ENCODE measurements around the gene FPR1.
"Not testable (repeated sequence)": the region's sequence is repeated elsewhere in the genome, so short reads cannot be mapped to it uniquely, and the experiment has no call there.

FPR1 gene

DNA sequence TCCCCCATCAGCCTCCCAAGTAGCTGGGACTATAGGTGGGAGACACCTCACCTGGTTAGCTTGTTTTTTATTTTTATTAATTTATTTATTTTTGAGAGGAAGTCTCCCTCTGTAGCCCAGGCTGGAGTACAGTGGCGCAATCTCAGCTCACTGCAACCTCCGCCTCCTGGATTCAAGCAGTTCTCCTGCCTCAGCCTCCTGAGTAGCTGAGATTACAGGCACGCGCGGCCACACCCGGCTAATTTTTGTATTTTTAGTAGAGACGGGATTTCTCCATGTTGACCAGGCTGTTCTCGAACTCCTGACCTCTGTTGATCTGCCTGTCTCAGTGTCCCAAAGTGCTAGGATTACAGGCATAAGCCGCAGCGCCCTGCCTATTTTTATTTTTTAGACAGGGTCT is 13.2 kb downstream of the FPR1 start:
- H3K27me3 ChIP-seq (ENCODE audit: low read depth); H3K4me1 ChIP-seq; H3K36me3 ChIP-seq (replicated peaks); H3K9me3 ChIP-seq; DNase-seq (ENCODE audit: low spot score in 2 of 2); in situ Hi-C loops (cut with MboI; ENCODE audit: low sequenced_read_pairs); H3K4me3 ChIP-seq: not testable (repeated sequence)

GRCh38 chr19:51737924-51738323 is 13.8 kb downstream of the FPR1 start:
- no peak for DNase-seq (ENCODE audit: low spot score in 2 of 2)
- no peaks in the 10 kb centered on the region for H3K4me1 ChIP-seq
- in situ Hi-C loops (cut with MboI; ENCODE audit: low sequenced_read_pairs): no loop called here

GRCh38 chr19:51737389-51737788 is 14.3 kb downstream of the FPR1 start:
- DNase-seq (ENCODE audit: low spot score in 2 of 2): no peak
- no peaks in the 10 kb centered on the region for H3K4me1 ChIP-seq
- H3K36me3 ChIP-seq (replicated peaks): no peaks in the 10 kb centered on the region
- no peaks in the 10 kb centered on the region for H3K9me3 ChIP-seq
- H3K4me3 ChIP-seq: no peak overlapping the region
- in situ Hi-C loops (cut with MboI; ENCODE audit: low sequenced_read_pairs): no loop called here
- H3K27me3 ChIP-seq (ENCODE audit: low read depth): no peaks in the 10 kb centered on the region

More at GRCh38 chr19:51737924-51738323, 13.8 kb downstream of the FPR1 start:
- Histone ChIP-seq H3K9me3 (no peaks in the 10 kb centered on the region), H3K4me3 (no peak overlapping the region), H3K27me3 (ENCODE audit: low read depth) (no peaks in the 10 kb centered on the region), H3K36me3 (replicated peaks) (no peaks in the 10 kb centered on the region)

DNA sequence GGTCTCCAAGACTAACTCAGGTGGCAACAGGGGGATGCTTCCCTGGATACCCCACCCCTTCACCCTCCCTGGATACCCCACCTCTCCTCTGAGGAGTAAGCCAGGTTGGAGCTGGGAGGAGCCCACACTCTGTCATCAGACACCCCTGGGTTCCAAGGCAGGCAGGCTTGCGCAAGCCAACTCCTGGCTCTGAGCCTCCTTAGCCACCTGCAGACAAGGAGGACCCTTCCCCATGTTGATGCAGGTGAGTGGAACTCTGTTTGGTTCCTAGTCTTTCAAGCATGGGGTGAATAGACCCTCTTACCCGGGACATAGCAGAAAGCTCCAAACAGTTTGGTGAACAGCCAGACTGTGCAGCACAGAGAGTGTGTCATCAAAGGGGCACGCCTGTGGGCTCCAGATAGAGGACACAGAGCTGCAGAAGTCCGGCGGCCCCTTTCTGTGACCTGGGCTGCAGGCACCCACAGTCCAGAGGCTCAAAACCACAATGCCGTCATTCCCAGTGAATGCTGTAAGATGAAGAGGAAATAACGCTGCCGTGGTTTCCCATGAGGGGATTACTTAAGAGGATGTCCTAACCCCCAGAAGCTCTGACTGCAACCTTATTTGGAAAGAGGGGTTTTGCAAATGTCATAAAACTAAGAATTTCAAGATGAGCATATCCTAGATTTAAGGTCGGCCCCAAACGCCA is 15.8 kb downstream of the FPR1 start:
- H3K4me3 ChIP-seq: no peak overlapping the region
- DNase-seq (ENCODE audit: low spot score in 2 of 2): no peak
- H3K9me3 ChIP-seq: no peaks in the 10 kb centered on the region
- no peaks in the 10 kb centered on the region for H3K36me3 ChIP-seq (replicated peaks)
- no peaks in the 10 kb centered on the region for H3K4me1 ChIP-seq
- H3K27me3 ChIP-seq (ENCODE audit: low read depth): no peaks in the 10 kb centered on the region
- in situ Hi-C loops (cut with MboI; ENCODE audit: low sequenced_read_pairs): no loop called here

- DNase-seq (ENCODE audit: low spot score in 2 of 2): no peak
- Histone ChIP-seq H3K9me3 (no peaks in the 10 kb centered on the region), H3K36me3 (replicated peaks) (no peaks in the 10 kb centered on the region), H3K27me3 (ENCODE audit: low read depth) (no peaks in the 10 kb centered on the region), H3K4me1 (no peaks in the 10 kb centered on the region), H3K4me3 (no peak overlapping the region)
- in situ Hi-C loops (cut with MboI; ENCODE audit: low sequenced_read_pairs): no loop called here
These were observed 17.7 kb downstream of the FPR1 start for GRCh38 chr19:51733742-51734522.

- in situ Hi-C loops (cut with MboI; ENCODE audit: low sequenced_read_pairs): no loop called here
- H3K27me3 ChIP-seq (ENCODE audit: low read depth): peaks cover 5% of the 10 kb centered on the region
- no peaks in the 10 kb centered on the region for H3K4me1 ChIP-seq
- no peaks in the 10 kb centered on the region for H3K36me3 ChIP-seq (replicated peaks)
- H3K4me3 ChIP-seq: no peak overlapping the region
- H3K9me3 ChIP-seq: no peaks in the 10 kb centered on the region
- no peak for DNase-seq (ENCODE audit: low spot score in 2 of 2)
These were observed 21.9 kb downstream of the FPR1 start for GRCh38 chr19:51729781-51730180.

DNA sequence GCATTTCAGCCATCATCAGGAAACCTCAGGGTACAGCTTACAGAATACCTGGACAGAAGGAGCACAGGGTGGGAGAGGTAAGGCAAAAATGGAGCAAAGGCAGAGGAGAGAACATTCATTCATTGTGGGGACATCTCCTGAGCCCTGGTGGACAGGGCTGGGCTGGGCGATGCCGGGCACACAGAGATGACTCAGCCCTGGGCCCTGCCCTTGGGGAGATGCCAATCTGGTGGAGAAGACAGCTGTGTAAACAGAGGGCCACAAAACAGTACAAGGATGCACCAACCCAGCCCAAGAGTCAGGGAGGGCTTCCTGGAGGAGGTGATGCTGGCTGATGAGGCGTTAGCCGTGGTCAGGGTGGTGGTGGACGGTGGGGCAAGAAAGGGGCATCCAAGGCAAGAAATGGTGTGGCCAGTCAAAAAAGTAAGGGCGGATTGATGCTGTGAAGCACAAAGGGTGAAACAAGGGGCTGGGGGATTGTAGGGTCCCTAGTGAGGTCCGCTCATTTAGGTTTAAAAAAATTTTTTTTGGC is 24.3 kb downstream of the FPR1 start:
- Histone ChIP-seq H3K4me1 (no peaks in the 10 kb centered on the region), H3K27me3 (ENCODE audit: low read depth) (peaks cover 9% of the 10 kb centered on the region), H3K36me3 (replicated peaks) (no peaks in the 10 kb centered on the region), H3K9me3 (no peaks in the 10 kb centered on the region), H3K4me3 (no peak overlapping the region)
- in situ Hi-C loops (cut with MboI; ENCODE audit: low sequenced_read_pairs): no loop called here
- DNase-seq (ENCODE audit: low spot score in 2 of 2): no peak

- in situ Hi-C loops (cut with MboI; ENCODE audit: low sequenced_read_pairs): no loop called here
- peaks cover 14% of the 10 kb centered on the region for H3K27me3 ChIP-seq (ENCODE audit: low read depth)
- H3K4me3 ChIP-seq: no peak overlapping the region
- no peaks in the 10 kb centered on the region for H3K36me3 ChIP-seq (replicated peaks)
- H3K4me1 ChIP-seq: no peaks in the 10 kb centered on the region
- H3K9me3 ChIP-seq: no peaks in the 10 kb centered on the region
- DNase-seq (ENCODE audit: low spot score in 2 of 2): peak in 1 of 2 experiments; percentile 10
These were observed 25.6 kb downstream of the FPR1 start for GRCh38 chr19:51726049-51726448.

- in situ Hi-C loops (cut with MboI; ENCODE audit: low sequenced_read_pairs): no loop called here
- no peak for DNase-seq (ENCODE audit: low spot score in 2 of 2)
These were observed 27.1 kb downstream of the FPR1 start for GRCh38 chr19:51724543-51724942.

DNA sequence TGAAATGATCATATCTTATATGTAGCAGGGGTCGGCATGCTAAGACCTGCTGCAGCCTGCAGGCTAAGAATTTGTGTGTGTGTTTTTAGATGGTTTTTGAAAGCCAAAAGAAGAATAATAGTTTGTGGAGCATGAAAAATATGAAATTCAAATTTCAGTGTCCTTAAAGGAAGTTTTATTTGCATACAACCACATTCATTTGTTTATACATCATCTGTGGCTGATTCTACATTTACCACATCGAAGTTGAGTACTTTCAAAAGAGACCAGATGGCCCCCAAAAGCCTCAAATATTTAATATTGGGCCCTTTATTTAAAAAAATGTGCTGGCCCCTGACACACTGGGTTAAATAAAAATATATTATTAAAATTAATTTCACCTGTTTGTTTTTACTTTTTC is 29.2 kb downstream of the FPR1 start:
- DNase-seq (ENCODE audit: low spot score in 2 of 2): no peak
- in situ Hi-C loops (cut with MboI; ENCODE audit: low sequenced_read_pairs): no loop called here
- Histone ChIP-seq H3K4me3 (no peak overlapping the region), H3K27me3 (ENCODE audit: low read depth) (peaks cover 14% of the 10 kb centered on the region), H3K4me1 (no peaks in the 10 kb centered on the region), H3K36me3 (replicated peaks) (no peaks in the 10 kb centered on the region), H3K9me3 (no peaks in the 10 kb centered on the region)

More at GRCh38 chr19:51724543-51724942, 27.1 kb downstream of the FPR1 start:
- no peaks in the 10 kb centered on the region for H3K36me3 ChIP-seq (replicated peaks)
- H3K9me3 ChIP-seq: no peaks in the 10 kb centered on the region
- H3K27me3 ChIP-seq (ENCODE audit: low read depth): peaks cover 14% of the 10 kb centered on the region
- H3K4me1 ChIP-seq: no peaks in the 10 kb centered on the region
- no peak overlapping the region for H3K4me3 ChIP-seq

GRCh38 chr19:51721905-51722304 is 29.8 kb downstream of the FPR1 start:
- Histone ChIP-seq H3K27me3 (ENCODE audit: low read depth) (peaks cover 14% of the 10 kb centered on the region), H3K4me1 (no peaks in the 10 kb centered on the region), H3K9me3 (no peaks in the 10 kb centered on the region), H3K36me3 (replicated peaks) (no peaks in the 10 kb centered on the region), H3K4me3 (no peak overlapping the region)
- in situ Hi-C loops (cut with MboI; ENCODE audit: low sequenced_read_pairs): no loop called here
- DNase-seq (ENCODE audit: low spot score in 2 of 2): no peak

DNA sequence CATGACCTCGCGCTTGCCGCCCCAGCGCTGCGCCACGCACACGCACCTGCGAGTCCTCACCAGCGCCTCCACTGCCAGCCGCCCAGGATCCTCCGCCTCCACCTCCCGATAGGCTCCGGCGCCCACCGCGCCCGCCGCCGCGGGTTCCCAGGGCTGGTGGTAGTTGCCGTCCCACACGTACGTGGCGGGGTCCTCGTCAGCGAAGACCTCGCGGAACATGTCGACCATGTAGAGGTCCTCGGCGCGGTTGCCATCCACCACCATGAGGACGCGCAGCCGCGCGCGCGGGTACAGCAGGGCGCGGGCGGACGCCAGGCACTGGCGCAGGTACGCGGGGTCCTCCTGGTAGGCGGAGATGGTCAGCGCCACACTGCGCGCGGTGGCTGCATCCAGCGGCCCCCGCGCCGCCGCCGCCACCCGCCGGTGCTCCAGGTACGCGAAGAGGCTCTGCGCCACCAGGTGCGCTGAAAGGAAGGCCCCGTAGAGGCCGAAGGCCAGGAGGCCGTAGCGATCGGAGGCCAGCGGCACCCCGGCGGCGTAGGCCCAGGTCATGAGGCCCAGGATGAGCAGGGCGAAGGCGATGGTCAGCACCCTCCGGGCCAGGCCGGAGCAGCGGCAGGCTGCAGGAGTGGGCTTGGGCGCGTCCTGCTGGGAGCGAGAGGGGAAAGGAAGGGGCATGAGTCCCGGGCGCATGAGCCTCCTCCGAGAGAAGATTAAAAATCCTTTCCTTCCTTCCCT is 32.3 kb downstream of the FPR1 start:
- Histone ChIP-seq H3K4me3 (no peak overlapping the region), H3K27me3 (ENCODE audit: low read depth) (peaks cover 8% of the 10 kb centered on the region), H3K4me1 (no peaks in the 10 kb centered on the region), H3K36me3 (replicated peaks) (no peaks in the 10 kb centered on the region), H3K9me3 (no peaks in the 10 kb centered on the region)
- in situ Hi-C loops (cut with MboI; ENCODE audit: low sequenced_read_pairs): no loop called here
- no peak for DNase-seq (ENCODE audit: low spot score in 2 of 2)

DNA sequence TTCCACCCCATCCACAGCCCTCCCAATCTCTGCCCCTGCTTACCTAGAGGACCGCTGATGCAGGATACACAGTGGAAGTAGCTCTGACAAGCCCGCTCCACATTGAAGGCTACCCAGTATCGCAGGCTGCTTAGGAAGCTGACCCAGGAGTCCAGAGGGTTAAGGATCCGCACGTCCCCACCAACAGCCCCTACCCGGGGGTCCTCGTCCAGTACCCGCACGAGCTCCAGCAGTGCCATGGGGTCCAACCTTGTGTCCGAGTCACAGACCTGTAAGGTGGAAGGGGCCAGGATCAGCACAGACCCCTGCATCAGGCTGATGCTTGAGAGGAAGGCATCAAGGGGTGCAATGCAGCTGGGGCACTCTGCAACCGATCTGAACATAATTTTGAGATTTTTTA is 34.8 kb downstream of the FPR1 start:
- no peaks in the 10 kb centered on the region for H3K4me1 ChIP-seq
- H3K4me3 ChIP-seq: no peak overlapping the region
- DNase-seq (ENCODE audit: low spot score in 2 of 2): no peak
- H3K9me3 ChIP-seq: no peaks in the 10 kb centered on the region
- in situ Hi-C loops (cut with MboI; ENCODE audit: low sequenced_read_pairs): no loop called here
- no peaks in the 10 kb centered on the region; the same call in 1 of the 2 replicates for H3K27me3 ChIP-seq (ENCODE audit: low read depth)
- no peaks in the 10 kb centered on the region for H3K36me3 ChIP-seq (replicated peaks)

DNA sequence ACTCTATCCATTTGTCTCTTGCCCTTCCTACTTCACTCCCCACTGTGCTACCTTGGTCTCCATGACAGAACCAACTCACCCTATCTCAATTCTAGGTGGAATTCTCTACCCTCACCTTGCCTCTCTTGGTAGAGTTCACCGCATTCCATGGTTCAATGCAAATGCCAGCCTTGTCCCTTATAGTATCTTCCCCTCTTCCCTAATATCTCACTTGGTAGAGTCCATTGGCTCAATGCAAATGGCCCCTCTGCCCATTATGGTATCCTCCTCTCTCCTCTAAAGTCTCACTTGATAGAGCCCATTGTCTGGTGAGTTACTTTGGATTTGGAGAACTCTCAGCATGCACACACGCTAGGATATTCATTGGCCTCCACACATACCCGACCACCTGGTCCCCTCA is 35.8 kb downstream of the FPR1 start:
- Histone ChIP-seq H3K36me3 (replicated peaks) (no peaks in the 10 kb centered on the region), H3K27me3 (ENCODE audit: low read depth) (0 out of 2 replicates have a peak, but pooled peaks cover 6% of the 10 kb centered on the region), H3K9me3 (no peaks in the 10 kb centered on the region), H3K4me1 (no peaks in the 10 kb centered on the region), H3K4me3 (no peak overlapping the region)
- in situ Hi-C loops (cut with MboI; ENCODE audit: low sequenced_read_pairs): no loop called here
- DNase-seq (ENCODE audit: low spot score in 2 of 2): no peak

Measured in HAP-1 (cell line).